ENCODE results near the gene ZNF219.

Gene ZNF219

DNA sequence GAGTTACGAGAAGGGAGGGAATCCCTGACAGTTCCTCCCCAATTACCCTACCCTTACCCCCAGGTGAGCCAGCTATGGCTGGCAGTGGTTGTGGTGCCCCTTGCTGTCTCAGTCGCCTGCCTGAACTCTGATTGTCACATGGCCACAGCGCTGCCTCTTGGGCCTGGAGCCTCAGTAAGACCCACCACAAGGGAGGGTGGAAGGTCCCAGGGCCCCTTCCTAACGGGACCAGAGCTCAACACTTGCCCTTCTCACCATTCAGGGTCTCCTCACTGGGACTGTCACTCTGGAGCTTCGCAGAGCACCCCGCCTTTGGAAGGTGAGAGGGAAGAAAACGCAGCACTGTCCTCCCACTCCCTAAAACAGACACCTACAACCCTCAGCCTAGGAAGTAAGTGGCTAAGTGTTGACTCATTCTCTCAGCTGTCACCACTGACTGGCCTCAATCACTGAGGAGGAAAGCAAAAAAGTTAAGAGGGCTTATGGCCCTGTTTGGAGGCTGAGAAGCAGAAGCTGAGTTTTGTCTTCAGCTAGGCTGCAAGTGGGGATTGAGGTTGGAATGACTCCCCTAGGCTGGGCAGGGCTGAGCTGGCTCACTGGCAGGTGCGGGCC, 3.5 kb upstream of the ZNF219 start:
- no peak for DNase-seq

GRCh38 chr14:21100931-21101330, 2.5 kb upstream of the ZNF219 start, which contains the start of gene TMEM253:
Gene TMEM253 (plus strand): TSS chr14:21101066. CDS start chr14:21101344, 278 bp downstream.
- DNase-seq: no peak

GRCh38 chr14:21099596-21099985, 1.1 kb upstream of the ZNF219 start:
- no peak for DNase-seq

- peak; percentile 46 for DNase-seq
These were observed 589 bp upstream of the ZNF219 start for GRCh38 chr14:21098892-21099595.

DNA sequence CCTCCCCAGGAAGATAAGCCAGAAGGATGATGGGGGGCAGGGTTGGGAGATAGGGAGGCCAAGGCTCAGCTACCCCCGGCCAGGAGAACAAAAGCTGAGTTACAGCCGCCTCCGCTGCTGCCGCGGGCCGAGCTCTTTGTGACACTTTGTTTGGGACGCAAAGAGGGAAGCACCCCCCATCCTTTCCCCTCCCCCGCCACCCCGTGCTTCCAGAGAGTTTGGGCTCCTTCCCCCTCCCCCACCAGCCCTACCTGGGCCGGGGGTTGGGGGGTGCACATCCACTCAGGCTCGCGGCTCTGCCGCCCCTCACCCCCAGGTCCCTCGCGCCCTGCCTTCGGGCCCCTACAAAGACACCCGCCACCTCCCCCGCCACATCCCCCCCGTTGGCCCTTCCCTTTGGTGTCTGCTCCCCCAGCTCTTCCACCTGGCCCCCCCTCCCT, 799 bp downstream of the ZNF219 start:
- no peak for DNase-seq

DNA sequence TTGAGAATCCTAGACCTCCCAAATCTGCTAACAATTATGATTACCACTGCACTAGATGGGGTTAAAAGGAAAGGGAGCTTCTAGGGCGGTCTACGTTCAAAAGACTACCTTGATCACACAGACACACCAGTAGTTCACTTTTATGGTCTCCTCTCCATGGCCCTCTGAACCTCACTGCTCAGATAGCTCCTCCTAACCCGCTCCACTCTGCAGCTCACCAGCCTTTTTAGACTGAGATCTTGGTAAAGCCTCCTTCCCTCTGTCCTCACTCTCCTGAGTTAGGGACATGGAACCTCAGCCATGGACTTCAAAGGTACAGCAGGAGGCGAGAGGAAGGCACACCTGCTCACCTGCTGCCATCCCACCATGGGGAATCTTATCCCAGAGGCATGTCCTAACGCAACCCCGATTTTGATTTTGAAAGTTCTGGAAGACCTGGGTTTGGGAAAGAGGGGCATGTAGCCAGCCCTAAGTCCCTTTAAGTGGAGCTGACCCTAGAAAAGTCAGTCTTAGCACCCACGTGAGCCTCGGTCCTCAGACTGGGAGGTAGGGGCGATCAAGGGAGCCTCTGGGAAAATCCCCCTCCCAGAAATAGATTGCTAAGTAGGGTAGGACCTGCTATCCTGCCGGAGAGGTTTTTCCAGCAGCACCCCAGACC, 1.3 kb downstream of the ZNF219 start:
- DNase-seq: no peak

DNA sequence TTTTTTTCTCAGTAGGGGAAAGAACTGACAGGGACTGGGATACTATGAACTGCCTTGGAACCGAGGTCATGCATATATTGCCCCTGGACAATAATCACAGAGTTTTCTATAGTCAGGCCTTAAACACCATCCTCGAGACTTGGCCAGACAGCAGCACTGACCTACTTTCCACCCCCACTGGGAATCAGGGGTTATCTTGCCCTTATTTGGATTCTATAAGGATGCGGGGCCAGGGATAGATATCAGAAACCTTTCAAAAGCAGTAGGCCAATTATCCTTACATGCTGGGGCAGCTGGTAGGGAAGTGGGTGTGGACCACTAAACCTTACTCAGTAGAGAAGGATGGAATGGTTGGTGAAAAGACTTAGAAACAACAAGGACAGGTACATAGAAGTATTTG, 2.0 kb downstream of the ZNF219 start:
- DNase-seq: no peak

DNA sequence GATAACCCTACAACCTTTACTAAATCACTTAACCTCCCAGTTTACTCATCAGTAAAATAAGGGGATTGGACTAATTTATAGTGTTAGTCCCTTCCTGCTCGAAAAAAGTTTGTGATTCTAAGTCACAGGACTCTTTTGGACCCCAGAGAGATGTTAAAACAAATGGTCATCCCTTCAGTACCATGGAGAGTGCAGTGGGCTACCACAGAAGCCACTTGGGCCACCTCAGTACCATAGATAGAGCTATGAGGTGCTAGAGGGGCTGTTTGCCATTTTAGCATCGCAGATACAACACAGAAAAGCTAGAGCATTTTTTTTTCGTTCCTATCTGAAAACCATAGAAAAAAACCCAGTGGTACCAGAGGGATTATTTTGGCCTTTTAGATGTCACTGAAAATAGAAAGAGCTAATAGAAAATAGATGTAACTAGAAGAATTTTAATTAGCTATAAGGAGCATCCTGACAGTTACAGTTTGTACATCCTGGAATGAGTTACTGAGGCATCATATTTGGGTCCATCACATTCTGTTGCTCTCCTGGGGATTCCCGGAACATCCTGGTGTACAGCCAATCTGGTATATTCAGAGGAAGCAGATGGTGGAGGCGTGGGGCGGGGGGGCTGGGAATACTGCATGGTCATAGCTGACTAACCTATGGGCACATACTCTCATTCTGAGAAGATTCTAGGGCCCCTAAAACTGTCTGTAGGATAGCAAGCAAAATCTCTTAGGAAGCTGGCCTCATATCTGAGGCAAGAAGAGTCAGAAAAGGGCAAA, 2.8 kb downstream of the ZNF219 start:
- no peak for DNase-seq

DNA sequence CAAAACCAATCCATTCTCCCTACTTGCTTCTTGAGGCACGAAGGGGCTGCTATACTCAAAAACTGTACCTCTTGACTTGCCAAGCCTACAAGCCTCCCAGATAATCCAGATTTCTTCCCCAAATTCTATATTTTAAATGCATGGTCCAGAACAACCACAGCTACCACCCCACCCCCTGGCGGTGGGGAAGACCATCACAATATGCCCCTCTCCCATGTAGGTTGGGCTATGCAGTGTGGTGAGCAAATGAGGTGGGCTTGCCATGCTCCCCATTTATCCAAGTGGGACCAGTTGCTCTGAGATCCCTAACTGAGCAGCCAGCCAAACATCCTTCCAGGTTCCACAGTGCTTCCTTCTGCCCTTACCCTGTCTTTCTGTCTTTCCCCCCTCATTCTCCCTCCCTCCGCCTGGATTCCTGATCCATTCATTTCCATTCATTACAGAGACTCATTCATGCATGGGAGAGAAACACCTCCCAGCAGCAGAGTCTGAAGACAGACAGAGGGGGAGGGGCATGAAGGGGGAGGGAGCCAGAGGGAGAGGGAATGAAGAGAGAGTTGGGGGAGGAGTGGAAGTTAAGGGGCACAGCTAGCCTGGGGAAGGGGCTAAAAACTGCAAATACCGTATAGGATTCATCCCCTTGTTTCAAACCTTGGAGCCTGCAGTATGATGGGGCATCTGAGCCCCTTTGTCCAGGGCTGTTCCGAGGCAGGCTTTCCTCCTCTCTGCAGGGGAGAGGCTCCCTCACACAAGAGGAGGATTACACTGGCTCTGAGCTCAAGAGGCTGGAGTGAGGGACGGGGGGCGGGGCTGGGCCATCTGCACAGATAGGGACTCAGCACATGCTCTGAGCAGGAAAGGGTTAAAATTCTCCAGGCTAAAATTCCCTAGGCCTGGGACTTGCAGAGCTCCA, 4.4 kb downstream of the ZNF219 start:
- DNase-seq: peak; percentile 34

- DNase-seq: no peak
These were observed 5.4 kb downstream of the ZNF219 start for GRCh38 chr14:21093018-21093417.

DNA sequence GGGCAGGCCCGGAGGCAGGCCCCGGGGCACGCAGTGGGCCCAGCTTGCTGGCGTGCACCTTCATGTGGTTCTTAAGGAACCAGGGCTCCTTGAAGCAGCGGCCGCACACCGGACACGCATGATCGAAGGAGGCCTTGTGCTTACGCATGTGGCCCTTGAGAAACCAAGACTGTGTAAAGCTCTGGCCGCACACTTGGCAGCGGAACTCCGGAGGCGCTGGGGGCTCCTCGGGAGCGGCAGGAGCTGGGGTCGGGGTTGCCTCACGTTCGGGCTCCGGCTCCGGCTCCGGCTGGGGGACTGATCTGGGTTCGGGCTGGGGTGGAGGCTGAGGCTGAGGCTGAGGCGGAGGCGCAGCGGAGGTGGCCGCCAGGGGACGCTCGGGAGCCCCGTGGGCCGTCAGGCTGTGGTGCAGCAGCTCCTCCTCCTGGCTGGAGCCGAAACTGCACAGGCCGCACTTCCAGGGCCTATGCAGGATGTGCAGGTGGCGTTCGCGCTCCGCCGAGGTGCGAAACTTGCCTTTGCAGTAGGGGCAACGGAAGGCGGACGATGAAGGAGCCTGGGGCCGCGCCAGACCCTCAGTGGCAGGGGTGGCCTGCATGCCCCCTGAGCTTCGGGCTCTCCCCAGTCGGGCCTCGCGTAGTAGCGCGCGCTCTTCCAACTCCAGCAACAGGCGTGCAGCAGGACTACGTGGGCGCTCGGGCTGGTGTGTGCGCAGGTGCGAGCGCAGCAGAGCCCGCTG, 6.0 kb downstream of the ZNF219 start:
- peak; percentile 62 for DNase-seq

DNA sequence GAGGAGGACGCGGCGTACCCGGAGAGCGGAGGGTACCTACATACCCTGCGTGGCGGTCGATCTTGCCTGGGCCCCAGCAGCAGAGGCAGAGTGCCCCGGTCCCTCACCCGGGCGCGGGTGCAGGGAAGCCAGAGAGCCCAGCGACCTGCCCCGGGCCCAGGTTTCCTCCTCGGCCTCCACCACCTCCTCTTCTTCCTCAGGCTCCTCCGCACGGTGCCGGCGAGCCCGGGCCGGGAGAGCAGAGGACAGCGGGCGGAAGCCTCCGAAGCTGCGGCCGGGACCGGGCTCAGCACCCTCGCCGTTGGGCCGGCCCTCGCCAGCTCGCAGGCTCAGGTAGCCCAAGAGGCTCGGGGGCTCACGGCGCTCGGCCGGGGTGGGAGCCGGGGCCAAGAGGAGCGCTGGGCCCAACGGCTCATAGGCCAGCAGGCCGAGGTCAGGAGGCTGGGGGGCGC, 6.6 kb downstream of the ZNF219 start:
- no peak for DNase-seq

- no peak for DNase-seq
These were observed 7.4 kb downstream of the ZNF219 start for GRCh38 chr14:21090940-21091663.

DNA sequence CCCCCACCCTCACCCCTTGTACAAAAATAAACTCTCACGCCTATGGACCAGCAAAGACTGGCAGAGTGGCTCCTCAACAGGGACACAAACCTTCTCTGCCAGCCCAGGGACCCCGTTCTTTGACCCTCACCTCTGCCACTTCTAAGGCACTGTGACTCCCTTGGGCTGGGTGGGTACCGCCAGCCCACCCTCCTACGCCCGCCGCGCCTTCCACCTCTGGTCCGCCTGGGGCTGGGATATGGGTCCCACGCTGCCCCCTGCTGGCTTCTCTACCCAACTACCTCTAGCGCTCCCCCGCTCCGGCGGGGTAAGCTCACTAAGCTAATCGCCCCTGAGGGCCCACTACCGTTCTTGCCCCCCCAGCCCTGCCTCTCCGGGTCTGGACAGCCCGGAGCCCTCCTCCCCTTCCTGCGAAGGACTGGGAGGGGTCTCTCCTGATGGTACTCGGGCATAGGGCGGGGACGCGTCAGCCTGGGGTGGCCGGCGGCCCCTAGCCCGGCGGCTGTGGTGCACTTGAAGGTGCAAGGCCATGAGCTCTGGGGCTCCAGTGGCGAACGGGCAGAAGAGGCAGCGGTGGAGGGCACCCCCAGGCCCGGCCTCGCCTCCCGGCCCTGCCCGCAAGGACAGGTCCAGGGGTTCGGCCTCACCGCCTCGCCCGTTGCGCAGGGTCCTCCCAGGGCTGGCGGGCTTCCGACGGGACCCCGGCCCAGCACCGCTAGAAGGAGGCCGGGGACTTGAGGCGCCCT, 8.1 kb downstream of the ZNF219 start:
- DNase-seq: no peak

GRCh38 chr14:21089877-21090193, 8.6 kb downstream of the ZNF219 start:
- DNase-seq: no peak

GRCh38 chr14:21089271-21089670, 9.2 kb downstream of the ZNF219 start:
- no peak for DNase-seq

- DNase-seq: no peak
These were observed 9.8 kb downstream of the ZNF219 start for GRCh38 chr14:21088687-21089086.

- DNase-seq: peak; percentile 74
These were observed 11.0 kb downstream of the ZNF219 start for GRCh38 chr14:21087294-21088091.

- no peak for DNase-seq
These were observed 11.6 kb downstream of the ZNF219 start for GRCh38 chr14:21086908-21087293.

Measured in DMS79 (cell line).